BLaER1 (cell line): ENCODE results near the gene FAF1.
"Not testable (repeated sequence)": the region's sequence is repeated elsewhere in the genome, so short reads cannot be mapped to it uniquely, and the experiment has no call there.

Experiments
- H3K27ac ChIP-seq: shearing (Covaris generic); formaldehyde crosslinking; 2 replicates; pipeline ENCODE4 v1.8.1; 2022
- H3K27me3 ChIP-seq: shearing (Covaris generic); formaldehyde crosslinking; 2 replicates; pipeline ENCODE4 v1.8.1; 2022
- H3K36me3 ChIP-seq: shearing (Covaris generic); formaldehyde crosslinking; 2 replicates; pipeline ENCODE4 v1.8.1; 2022
- H3K4me1 ChIP-seq: shearing (Covaris generic); formaldehyde crosslinking; 2 replicates; pipeline ENCODE4 v1.8.1; 2022
- H3K4me2 ChIP-seq: shearing (Covaris generic); formaldehyde crosslinking; 2 replicates; pipeline ENCODE4 v1.8.1; 2022
- H3K4me3 ChIP-seq: shearing (Covaris generic); formaldehyde crosslinking; 2 replicates; pipeline ENCODE4 v1.8.1; 2022
- H3K9ac ChIP-seq: shearing (Covaris generic); formaldehyde crosslinking; 2 replicates; pipeline ENCODE4 v1.8.1; 2022
- H3K9me3 ChIP-seq: shearing (Covaris generic); formaldehyde crosslinking; 2 replicates; pipeline ENCODE4 v1.8.1; 2022
- H4K20me1 ChIP-seq: shearing (Covaris generic); formaldehyde crosslinking; 2 replicates; pipeline ENCODE4 v1.8.1; 2022
- Cebpa-rat ChIP-seq: shearing (Covaris generic); IDR thresholded peaks from 2 replicates; pipeline ENCODE4 v1.8.1; 2022

Gene FAF1

GRCh38 chr1:50775740-50776139, 184.3 kb downstream of the FAF1 start:
- H3K9ac ChIP-seq: no peak overlapping the region
- no peaks in the 10 kb centered on the region for H3K9me3 ChIP-seq
- no peak overlapping the region for H3K4me3 ChIP-seq
- no peaks in the 10 kb centered on the region for H3K27me3 ChIP-seq
- peaks cover 22% of the 10 kb centered on the region for H3K36me3 ChIP-seq
- H3K27ac ChIP-seq: no peak overlapping the region
- H3K4me2 ChIP-seq: no peak overlapping the region
- H4K20me1 ChIP-seq: no peaks in the 10 kb centered on the region
- no peaks in the 10 kb centered on the region for H3K4me1 ChIP-seq
- TF ChIP-seq Cebpa-rat: no peak

GRCh38 chr1:50774759-50775351, 185.2 kb downstream of the FAF1 start:
- Histone ChIP-seq H4K20me1 (no peaks in the 10 kb centered on the region), H3K9me3 (no peaks in the 10 kb centered on the region), H3K27me3 (no peaks in the 10 kb centered on the region), H3K9ac (no peak overlapping the region), H3K4me2 (no peak overlapping the region), H3K36me3 (peaks cover 13% of the 10 kb centered on the region), H3K27ac (no peak overlapping the region), H3K4me3 (no peak overlapping the region), H3K4me1 (no peaks in the 10 kb centered on the region)
- no peak for TF ChIP-seq Cebpa-rat

GRCh38 chr1:50766688-50767087, 193.4 kb downstream of the FAF1 start:
- no peak for TF ChIP-seq Cebpa-rat
- Histone ChIP-seq H3K27me3 (no peaks in the 10 kb centered on the region), H3K9ac (no peak overlapping the region), H3K4me1 (peaks cover 9% of the 10 kb centered on the region), H3K9me3 (peaks cover 6% of the 10 kb centered on the region), H4K20me1 (no peaks in the 10 kb centered on the region), H3K36me3 (0 out of 2 replicates have a peak, but pooled peaks cover 7% of the 10 kb centered on the region), H3K27ac (no peak overlapping the region), H3K4me3 (no peak overlapping the region), H3K4me2 (no peak overlapping the region)

- H3K27me3 ChIP-seq, H3K4me1 ChIP-seq, H3K4me2 ChIP-seq, H4K20me1 ChIP-seq, H3K27ac ChIP-seq, H3K9ac ChIP-seq, H3K4me3 ChIP-seq: not testable (repeated sequence)
- H3K36me3 ChIP-seq: peaks cover 26% of the 10 kb centered on the region
- peaks cover 26% of the 10 kb centered on the region for H3K9me3 ChIP-seq
These were observed 203.5 kb downstream of the FAF1 start for GRCh38 chr1:50756543-50756942.

GRCh38 chr1:50754764-50755163, 205.3 kb downstream of the FAF1 start:
- not testable (repeated sequence) for H4K20me1 ChIP-seq, H3K27ac ChIP-seq, H3K27me3 ChIP-seq, H3K4me2 ChIP-seq, H3K4me3 ChIP-seq, H3K4me1 ChIP-seq, H3K9ac ChIP-seq
- H3K36me3 ChIP-seq: peaks cover 26% of the 10 kb centered on the region
- H3K9me3 ChIP-seq: peaks cover 25% of the 10 kb centered on the region

- Histone ChIP-seq H3K9me3 (0 out of 2 replicates have a peak, but pooled peaks cover 2% of the 10 kb centered on the region), H3K4me3 (no peak overlapping the region), H3K9ac (no peak overlapping the region), H3K27ac (no peak overlapping the region), H3K4me1 (no peaks in the 10 kb centered on the region), H3K36me3 (peaks cover 17% of the 10 kb centered on the region; the same call in 1 of the 2 replicates), H4K20me1 (no peaks in the 10 kb centered on the region), H3K4me2 (no peak overlapping the region), H3K27me3 (no peaks in the 10 kb centered on the region)
- no peak for TF ChIP-seq Cebpa-rat
These were observed 209.9 kb downstream of the FAF1 start for GRCh38 chr1:50750021-50750619.

GRCh38 chr1:50747394-50747793, 212.7 kb downstream of the FAF1 start:
- H3K27ac ChIP-seq: no peak overlapping the region
- no peaks in the 10 kb centered on the region for H3K9me3 ChIP-seq
- H3K9ac ChIP-seq: no peak overlapping the region
- H3K4me3 ChIP-seq: no peak overlapping the region
- no peak overlapping the region for H3K4me2 ChIP-seq
- H3K4me1 ChIP-seq: no peaks in the 10 kb centered on the region
- H3K36me3 ChIP-seq: peaks cover 19% of the 10 kb centered on the region
- no peak for TF ChIP-seq Cebpa-rat
- H4K20me1 ChIP-seq: no peaks in the 10 kb centered on the region
- H3K27me3 ChIP-seq: no peaks in the 10 kb centered on the region

- H3K9me3 ChIP-seq: no peaks in the 10 kb centered on the region
- H4K20me1 ChIP-seq: no peaks in the 10 kb centered on the region
- H3K4me1 ChIP-seq: no peaks in the 10 kb centered on the region
- H3K36me3 ChIP-seq: peaks cover 23% of the 10 kb centered on the region
- H3K4me3 ChIP-seq: no peak overlapping the region
- no peak overlapping the region for H3K27ac ChIP-seq
- TF ChIP-seq Cebpa-rat: no peak
- no peak overlapping the region for H3K9ac ChIP-seq
- no peaks in the 10 kb centered on the region for H3K27me3 ChIP-seq
- H3K4me2 ChIP-seq: no peak overlapping the region
These were observed 217.5 kb downstream of the FAF1 start for GRCh38 chr1:50742523-50742922.

GRCh38 chr1:50739125-50739524, 220.9 kb downstream of the FAF1 start:
- no peaks in the 10 kb centered on the region for H3K9me3 ChIP-seq
- no peaks in the 10 kb centered on the region for H4K20me1 ChIP-seq
- no peaks in the 10 kb centered on the region for H3K27me3 ChIP-seq
- H3K27ac ChIP-seq: no peak overlapping the region
- no peaks in the 10 kb centered on the region for H3K4me1 ChIP-seq
- no peak overlapping the region for H3K4me3 ChIP-seq
- no peak for TF ChIP-seq Cebpa-rat
- H3K36me3 ChIP-seq: peaks cover 14% of the 10 kb centered on the region; the same call in 1 of the 2 replicates
- no peak overlapping the region for H3K9ac ChIP-seq
- H3K4me2 ChIP-seq: no peak overlapping the region

GRCh38 chr1:50735443-50735842, 224.6 kb downstream of the FAF1 start:
- H3K27me3 ChIP-seq: no peaks in the 10 kb centered on the region
- no peak overlapping the region for H3K9ac ChIP-seq
- no peaks in the 10 kb centered on the region for H3K4me1 ChIP-seq
- no peak overlapping the region for H3K4me3 ChIP-seq
- H4K20me1 ChIP-seq: no peaks in the 10 kb centered on the region
- H3K27ac ChIP-seq: no peak overlapping the region
- H3K36me3 ChIP-seq: peaks cover 6% of the 10 kb centered on the region
- no peaks in the 10 kb centered on the region for H3K9me3 ChIP-seq
- no peak overlapping the region for H3K4me2 ChIP-seq
- no peak for TF ChIP-seq Cebpa-rat

- not testable (repeated sequence) for H3K36me3 ChIP-seq, H3K9me3 ChIP-seq, H3K9ac ChIP-seq, H3K4me3 ChIP-seq, H3K27me3 ChIP-seq, H4K20me1 ChIP-seq, H3K27ac ChIP-seq, H3K4me2 ChIP-seq
- peaks cover 14% of the 10 kb centered on the region for H3K4me1 ChIP-seq
These were observed 232.5 kb downstream of the FAF1 start for GRCh38 chr1:50727578-50727977.
